HepG2 (cell line): ENCODE measurements around the gene ACTR1B. TPM values are rescaled to one million over a fixed set of nuclear protein-coding genes. Genes with fewer than 3 reads are reported as not detected.

Experiments
- ARNTL ChIP-seq: sonication (generic); formaldehyde crosslinking; IDR thresholded peaks from 2 replicates; pipeline ENCODE4 v1.4.0; 2020; ENCODE audit warnings: mild to moderate bottlenecking, missing genetic modification reagents
- CREM ChIP-seq, 2 experiments: sonication (generic) in 1 of 2; formaldehyde crosslinking in 1 of 2; IDR thresholded peaks; 2 replicates each; pipeline versions ENCODE4 v1.4.0 to v1.6.1; 2016 to 2020; ENCODE audit warnings: antibody characterized with exemption in 1 of 2, mild to moderate bottlenecking in 1 of 2, missing genetic modification reagents in 1 of 2
- CSRNP2 ChIP-seq: sonication (generic); formaldehyde crosslinking; conservative IDR thresholded peaks from 2 replicates; pipeline ENCODE4 v1.8.0; 2022; ENCODE audit warnings: low read depth, missing genetic modification reagents
- HNRNPUL1 ChIP-seq: fragments of 200-400 bp; formaldehyde crosslinking; IDR thresholded peaks from 2 replicates; pipeline ENCODE4 v1.6.1; 2017; ENCODE audit warnings: low read depth, mild to moderate bottlenecking, low read length, moderate library complexity
- HOXA7 ChIP-seq: sonication (generic); formaldehyde crosslinking; IDR thresholded peaks from 2 replicates; pipeline ENCODE4 v1.8.1; 2022; ENCODE audit warnings: mild to moderate bottlenecking, missing genetic modification reagents, moderate library complexity
- JDP2 ChIP-seq: sonication (generic); formaldehyde crosslinking; IDR thresholded peaks from 2 replicates; pipeline ENCODE4 v1.8.1; 2022; ENCODE audit warnings: missing genetic modification reagents, borderline replicate concordance
- KLF15 ChIP-seq: sonication (generic); formaldehyde crosslinking; IDR thresholded peaks from 2 replicates; pipeline ENCODE4 v1.8.1; 2023; ENCODE audit warnings: borderline replicate concordance, mild to moderate bottlenecking, inconsistent platforms, missing genetic modification reagents, mixed read lengths
- MLLT10 ChIP-seq: sonication (generic); formaldehyde crosslinking; IDR thresholded peaks from 2 replicates; pipeline ENCODE4 v1.4.0; 2020; ENCODE audit warnings: missing genetic modification reagents
- NCOR1 ChIP-seq: fragments of 200-600 bp; sonication (generic); IDR thresholded peaks from 2 replicates; pipeline ENCODE4 v1.7.0; 2017; ENCODE audit warnings: antibody characterized with exemption, low read length, borderline replicate concordance
- RBM22 ChIP-seq: fragments of 200-400 bp; formaldehyde crosslinking; optimal IDR thresholded peaks from 2 replicates; pipeline ENCODE3; 2017; ENCODE audit warnings: mild to moderate bottlenecking, low read length, moderate library complexity
- RFXANK ChIP-seq: IDR thresholded peaks from 2 replicates; pipeline ENCODE4 v1.6.1; 2016
- SMAD1 ChIP-seq: sonication (generic); formaldehyde crosslinking; IDR thresholded peaks from 2 replicates; pipeline ENCODE4 v1.4.0; 2020; ENCODE audit warnings: missing genetic modification reagents, low read depth, mild to moderate bottlenecking, borderline replicate concordance
- SMARCC2 ChIP-seq: fragments of 450-650 bp; IDR thresholded peaks from 2 replicates; pipeline ENCODE4 v1.6.1; 2017; ENCODE audit warnings: antibody characterized with exemption, mild to moderate bottlenecking
- SP5 ChIP-seq: IDR thresholded peaks from 2 replicates; pipeline ENCODE4 v1.6.1; 2016; ENCODE audit warnings: low read depth, borderline replicate concordance
- TBX2 ChIP-seq: sonication (generic); formaldehyde crosslinking; IDR thresholded peaks from 2 replicates; pipeline ENCODE4 v1.5.0; 2020; ENCODE audit warnings: missing genetic modification reagents, mild to moderate bottlenecking, borderline replicate concordance
- ZBTB3 ChIP-seq: sonication (generic); formaldehyde crosslinking; IDR thresholded peaks from 2 replicates; pipeline ENCODE4 v1.4.0; 2020; ENCODE audit warnings: low read depth, mild to moderate bottlenecking, moderate library complexity, missing genetic modification reagents, borderline replicate concordance
- ZFP82 ChIP-seq: sonication (generic); formaldehyde crosslinking; IDR thresholded peaks from 2 replicates; pipeline ENCODE4 v1.5.1; 2020; ENCODE audit warnings: mild to moderate bottlenecking, missing genetic modification reagents, borderline replicate concordance
- ZKSCAN1 ChIP-seq: fragments of 150-350 bp; IDR thresholded peaks from 2 replicates; pipeline ENCODE4 v1.6.1; 2014; ENCODE audit warnings: low read length
- ZNF431 ChIP-seq: sonication (generic); formaldehyde crosslinking; IDR thresholded peaks from 2 replicates; pipeline ENCODE4 v1.9.0; 2022; ENCODE audit warnings: missing genetic modification reagents, low read depth, mild to moderate bottlenecking, borderline replicate concordance
- ZNF484 ChIP-seq: sonication (generic); formaldehyde crosslinking; IDR thresholded peaks from 2 replicates; pipeline ENCODE4 v1.5.1; 2020; ENCODE audit warnings: mild to moderate bottlenecking, low read depth, missing genetic modification reagents, borderline replicate concordance
- ZNF800 ChIP-seq: sonication (generic); formaldehyde crosslinking; IDR thresholded peaks from 2 replicates; pipeline ENCODE4 v1.4.0; 2020; ENCODE audit warnings: missing genetic modification reagents
- polyA plus RNA-seq, 8 experiments: library from polyadenylated mRNA; depleted of rRNA in 3 of 8; stranded (reverse) in 7 of 8; unstranded in 1 of 8; fragments of >200 nt; fragmentation: Illumina TruSeq in 4 of 8; extraction: Trizol in 4 of 8; gene quantifications; 2 replicates each; pipeline versions ENCODE4 v1.2.1 to v1.2.3, GENCODE V29; 2011 to 2016; ENCODE audit warnings: low read depth in 4 of 8, missing spikeins in 1 of 8, mixed read lengths in 1 of 8; ENCODE audit not compliant: insufficient read depth in 1 of 8
- total RNA-seq, 5 experiments: library from RNA; depleted of rRNA; stranded (reverse); fragments of >200 nt; fragmentation: Illumina TruSeq; extraction: Trizol; gene quantifications; 2 replicates each; pipeline ENCODE4 v1.2.3, GENCODE V29; 2016; ENCODE audit warnings: low read depth in 1 of 5
- TF ChIP-seq, protein P1 (sequence below): sonication (generic); formaldehyde crosslinking; IDR thresholded peaks from 2 replicates; pipeline ENCODE4 v1.4.0; 2020; ENCODE audit warnings: mild to moderate bottlenecking, missing genetic modification reagents
- TF ChIP-seq, protein P2 (sequence below): sonication (generic); formaldehyde crosslinking; IDR thresholded peaks from 2 replicates; pipeline ENCODE4 v1.4.0; 2020; ENCODE audit warnings: missing genetic modification reagents, borderline replicate concordance

The ACTR1B gene
- total and polyA plus RNA-seq, 2 of the 13 experiments (the other 11 are each of a cell fraction or from before 2014, with no cell fraction given): 61.7 to 76.7 TPM

DNA sequence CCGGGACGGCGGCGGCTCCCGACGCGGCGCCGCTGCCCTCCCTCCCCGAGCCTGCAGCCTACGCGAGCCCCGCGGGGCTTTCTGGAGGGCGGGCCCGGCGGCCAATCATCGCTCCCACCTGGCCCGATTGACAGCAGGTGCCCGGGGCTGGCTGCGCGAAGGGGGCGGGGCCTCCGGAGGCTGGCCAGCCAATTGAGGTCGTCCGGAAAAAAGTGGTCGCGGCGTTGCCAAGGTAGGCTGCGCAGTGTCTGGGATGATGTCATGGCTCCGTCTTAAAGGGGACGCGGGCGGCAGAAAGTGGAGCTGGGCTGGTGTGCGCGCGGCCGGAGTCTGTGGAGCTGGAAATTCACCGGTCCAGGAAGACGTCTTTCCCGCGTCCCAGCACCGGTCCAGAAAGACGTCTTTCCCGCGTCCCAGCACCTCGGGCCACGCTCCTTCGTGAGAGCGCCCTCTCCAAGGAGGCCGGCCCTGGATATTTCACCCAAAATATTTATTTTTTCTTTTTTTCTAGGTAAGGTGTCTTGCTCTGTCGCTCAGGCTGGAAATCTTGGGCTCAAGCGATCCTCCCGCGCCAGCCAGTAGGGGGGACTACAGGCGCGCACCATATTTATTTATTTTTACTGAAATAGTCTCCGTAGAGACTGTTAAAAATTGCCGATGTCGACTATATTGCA, at the start of gene ACTR1B (continued):
- TF ChIP-seq SP5 (CRISPR knock-in tag) (no peak), SMAD1 (CRISPR knock-in tag) (peak; percentile 92; the same call in 1 of the 2 replicates), RFXANK (CRISPR knock-in tag) (peak; percentile 95), SMARCC2 (no peak), ZBTB3 (no peak), NCOR1 (peak; percentile 30; the same call in 1 of the 2 replicates), HOXA7 (CRISPR knock-in tag) (no peak), KLF15 (0 out of 2 replicates have a peak, but pooled peaks have one; percentile 44), ZKSCAN1 (no peak), HNRNPUL1 (no peak), ZNF431 (no peak), JDP2 (CRISPR knock-in tag) (no peak), CREM (IDR thresholded peaks at IDR 0.05) (peak; percentile 77), CREM (CRISPR knock-in tag; IDR thresholded peaks at IDR 0.05) (0 out of 2 replicates have a peak, but pooled peaks have one; percentile 4), CSRNP2 (CRISPR knock-in tag) (no peak), ZNF800 (CRISPR knock-in tag) (peak; percentile 77), TBX2 (CRISPR knock-in tag) (peak; percentile 71), RBM22 (no peak), ZFP82 (CRISPR knock-in tag) (peak; percentile 63; the same call in 1 of the 2 replicates), MLLT10 (CRISPR knock-in tag) (no peak), ZNF484 (CRISPR knock-in tag) (no peak), ARNTL (0 out of 2 replicates have a peak, but pooled peaks have one; percentile 13)
- TF ChIP-seq, protein P1, sequence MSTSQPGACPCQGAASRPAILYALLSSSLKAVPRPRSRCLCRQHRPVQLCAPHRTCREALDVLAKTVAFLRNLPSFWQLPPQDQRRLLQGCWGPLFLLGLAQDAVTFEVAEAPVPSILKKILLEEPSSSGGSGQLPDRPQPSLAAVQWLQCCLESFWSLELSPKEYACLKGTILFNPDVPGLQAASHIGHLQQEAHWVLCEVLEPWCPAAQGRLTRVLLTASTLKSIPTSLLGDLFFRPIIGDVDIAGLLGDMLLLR: no peak
- TF ChIP-seq, protein P2, sequence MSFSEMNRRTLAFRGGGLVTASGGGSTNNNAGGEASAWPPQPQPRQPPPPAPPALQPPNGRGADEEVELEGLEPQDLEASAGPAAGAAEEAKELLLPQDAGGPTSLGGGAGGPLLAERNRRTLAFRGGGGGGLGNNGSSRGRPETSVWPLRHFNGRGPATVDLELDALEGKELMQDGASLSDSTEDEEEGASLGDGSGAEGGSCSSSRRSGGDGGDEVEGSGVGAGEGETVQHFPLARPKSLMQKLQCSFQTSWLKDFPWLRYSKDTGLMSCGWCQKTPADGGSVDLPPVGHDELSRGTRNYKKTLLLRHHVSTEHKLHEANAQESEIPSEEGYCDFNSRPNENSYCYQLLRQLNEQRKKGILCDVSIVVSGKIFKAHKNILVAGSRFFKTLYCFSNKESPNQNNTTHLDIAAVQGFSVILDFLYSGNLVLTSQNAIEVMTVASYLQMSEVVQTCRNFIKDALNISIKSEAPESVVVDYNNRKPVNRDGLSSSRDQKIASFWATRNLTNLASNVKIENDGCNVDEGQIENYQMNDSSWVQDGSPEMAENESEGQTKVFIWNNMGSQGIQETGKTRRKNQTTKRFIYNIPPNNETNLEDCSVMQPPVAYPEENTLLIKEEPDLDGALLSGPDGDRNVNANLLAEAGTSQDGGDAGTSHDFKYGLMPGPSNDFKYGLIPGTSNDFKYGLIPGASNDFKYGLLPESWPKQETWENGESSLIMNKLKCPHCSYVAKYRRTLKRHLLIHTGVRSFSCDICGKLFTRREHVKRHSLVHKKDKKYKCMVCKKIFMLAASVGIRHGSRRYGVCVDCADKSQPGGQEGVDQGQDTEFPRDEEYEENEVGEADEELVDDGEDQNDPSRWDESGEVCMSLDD: 0 out of 2 replicates have a peak, but pooled peaks have one; percentile 41
